ENCODE measurements around the gene PRPF40B.
A peak's percentile ranks its signal among the peaks of the same experiment; 100 is the strongest.

Gene PRPF40B

DNA sequence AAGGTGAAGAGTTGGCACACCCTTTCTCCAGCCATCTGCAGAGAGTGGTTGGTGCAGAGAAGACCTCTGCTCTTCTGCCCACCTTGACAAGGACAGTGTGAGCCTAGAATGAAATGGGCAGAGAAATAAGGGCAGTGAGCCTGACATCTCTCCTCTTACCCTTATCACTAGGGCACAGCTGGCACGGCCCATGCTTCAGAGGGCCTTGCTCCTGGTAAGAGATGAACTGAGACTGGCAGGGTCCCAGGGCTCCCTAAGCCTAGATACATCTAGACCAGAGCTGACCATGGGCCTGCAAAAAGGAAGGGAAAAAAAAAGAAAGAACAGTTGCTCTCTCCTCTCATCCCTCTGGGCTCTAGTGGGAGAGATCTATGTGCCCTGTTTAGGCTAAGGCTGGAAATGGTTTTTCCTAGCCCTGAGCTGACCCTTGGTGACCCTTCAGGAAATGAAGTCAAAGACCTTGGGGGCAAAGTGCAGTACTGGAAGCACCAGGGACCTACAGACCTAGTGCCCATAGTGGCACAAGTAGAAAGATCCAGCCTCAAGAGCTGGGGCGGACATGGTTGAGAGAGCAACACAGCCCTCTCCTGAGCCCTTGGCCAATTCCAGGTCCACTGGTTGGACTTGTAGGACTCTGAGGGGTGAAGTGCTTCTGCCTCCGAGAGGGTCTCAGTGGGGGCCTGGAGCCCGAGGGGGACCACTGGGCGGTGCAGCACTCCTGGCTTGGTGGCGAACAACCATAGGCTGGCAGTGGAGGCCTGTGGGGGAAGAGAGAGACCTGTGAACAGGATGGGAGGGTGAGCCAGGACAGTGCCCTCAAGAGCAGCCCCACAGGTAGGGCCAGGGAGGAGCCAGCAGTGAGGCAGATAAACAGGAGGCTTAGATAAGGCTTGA lies 22.0 kb downstream of the PRPF40B start:
- ATAC-seq (replicated peaks; ENCODE audit: extremely low read depth, poor library complexity, severe bottlenecking) (no peak), DNase-seq (ENCODE audit: low spot score in 2 of 2) (no peak)
- H3K36me3 Mint-ChIP-seq (ENCODE audit: insufficient read depth): peaks cover 18% of the 10 kb centered on the region
- H3K9me3 Mint-ChIP-seq: no peaks in the 10 kb centered on the region
- no peak overlapping the region for H3K4me3 Mint-ChIP-seq
- peak overlapping the region; percentile 84 for H3K27ac Mint-ChIP-seq (ENCODE audit: low read depth)
- H3K4me1 Mint-ChIP-seq: peaks cover 35% of the 10 kb centered on the region
- H3K27me3 Mint-ChIP-seq: no peaks in the 10 kb centered on the region

DNA sequence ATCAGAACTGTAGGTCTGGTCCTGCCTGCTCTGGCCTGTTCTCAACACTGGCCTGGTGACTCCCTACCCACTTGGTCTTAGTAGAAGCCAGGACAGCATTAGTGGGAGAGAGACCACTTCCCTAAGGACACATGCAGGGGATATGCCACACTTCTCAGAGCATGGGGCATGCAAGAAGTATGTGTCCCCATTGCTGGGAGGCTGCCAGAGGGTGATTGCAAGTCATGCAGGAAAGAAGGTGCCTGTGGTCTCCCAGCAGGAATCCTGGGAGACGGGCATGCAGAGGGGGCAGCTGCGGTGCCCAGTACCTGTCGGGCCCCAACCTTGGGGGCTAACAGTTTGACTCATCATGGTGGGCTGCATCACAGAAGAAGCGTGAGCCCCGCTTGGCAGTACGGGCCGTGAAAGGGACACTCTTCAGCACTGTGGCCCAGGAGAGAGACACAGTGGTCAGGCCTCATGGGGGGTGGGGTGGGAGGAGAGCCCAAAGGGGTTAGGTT lies 23.0 kb downstream of the PRPF40B start:
- Mint-ChIP-seq H3K4me3 (no peak overlapping the region), H3K4me1 (peaks cover 35% of the 10 kb centered on the region), H3K27me3 (no peaks in the 10 kb centered on the region), H3K27ac (ENCODE audit: low read depth) (peak overlapping the region; percentile 84), H3K36me3 (ENCODE audit: insufficient read depth) (peaks cover 21% of the 10 kb centered on the region), H3K9me3 (no peaks in the 10 kb centered on the region)
- DNase-seq (ENCODE audit: low spot score in 2 of 2) (no peak), ATAC-seq (replicated peaks; ENCODE audit: extremely low read depth, poor library complexity, severe bottlenecking) (no peak)

DNA sequence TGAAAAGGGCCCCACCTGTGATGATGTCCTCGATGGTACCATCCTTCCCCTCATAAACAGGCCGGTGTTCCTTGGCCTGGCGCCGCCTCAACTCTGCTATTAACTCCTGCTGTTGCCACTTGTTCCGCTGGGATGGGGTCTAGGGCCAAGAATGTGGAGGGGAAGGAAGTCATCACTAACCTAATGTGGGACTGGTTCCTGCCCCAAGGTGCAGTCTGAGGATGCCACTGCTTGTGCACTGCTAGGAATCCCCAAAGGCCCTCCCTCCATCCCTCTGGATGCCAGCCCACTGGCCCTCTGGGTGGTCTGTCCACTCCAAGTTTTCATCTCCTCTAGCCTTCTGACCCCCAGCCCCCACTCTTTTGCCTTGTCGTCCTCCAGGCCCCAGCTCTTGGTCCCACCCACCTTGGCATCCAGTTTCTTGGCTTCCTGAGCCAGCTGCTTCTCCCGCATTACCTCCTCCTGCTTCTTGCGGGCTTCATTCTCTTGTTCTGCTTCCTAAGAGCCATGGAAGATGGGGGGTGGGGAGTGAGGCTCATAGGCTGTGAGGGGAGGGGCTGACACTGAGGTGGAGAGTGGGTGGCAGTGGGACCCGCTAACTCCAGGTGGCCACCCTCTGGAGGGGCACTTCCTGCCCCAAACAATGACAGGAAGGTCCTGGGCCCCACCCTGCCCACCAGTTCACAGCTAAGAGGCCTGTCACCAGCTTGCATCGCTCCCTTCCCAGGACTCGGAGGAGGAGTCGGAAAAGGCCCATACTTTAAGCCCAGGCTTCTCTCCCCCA lies 23.7 kb downstream of the PRPF40B start:
- Mint-ChIP-seq H3K27me3 (no peaks in the 10 kb centered on the region), H3K36me3 (ENCODE audit: insufficient read depth) (peaks cover 21% of the 10 kb centered on the region), H3K9me3 (no peaks in the 10 kb centered on the region), H3K27ac (ENCODE audit: low read depth) (peak overlapping the region; percentile 29), H3K4me1 (peaks cover 35% of the 10 kb centered on the region), H3K4me3 (no peak overlapping the region)
- no peak for ATAC-seq (replicated peaks; ENCODE audit: extremely low read depth, poor library complexity, severe bottlenecking)
- no peak for DNase-seq (ENCODE audit: low spot score in 2 of 2)

DNA sequence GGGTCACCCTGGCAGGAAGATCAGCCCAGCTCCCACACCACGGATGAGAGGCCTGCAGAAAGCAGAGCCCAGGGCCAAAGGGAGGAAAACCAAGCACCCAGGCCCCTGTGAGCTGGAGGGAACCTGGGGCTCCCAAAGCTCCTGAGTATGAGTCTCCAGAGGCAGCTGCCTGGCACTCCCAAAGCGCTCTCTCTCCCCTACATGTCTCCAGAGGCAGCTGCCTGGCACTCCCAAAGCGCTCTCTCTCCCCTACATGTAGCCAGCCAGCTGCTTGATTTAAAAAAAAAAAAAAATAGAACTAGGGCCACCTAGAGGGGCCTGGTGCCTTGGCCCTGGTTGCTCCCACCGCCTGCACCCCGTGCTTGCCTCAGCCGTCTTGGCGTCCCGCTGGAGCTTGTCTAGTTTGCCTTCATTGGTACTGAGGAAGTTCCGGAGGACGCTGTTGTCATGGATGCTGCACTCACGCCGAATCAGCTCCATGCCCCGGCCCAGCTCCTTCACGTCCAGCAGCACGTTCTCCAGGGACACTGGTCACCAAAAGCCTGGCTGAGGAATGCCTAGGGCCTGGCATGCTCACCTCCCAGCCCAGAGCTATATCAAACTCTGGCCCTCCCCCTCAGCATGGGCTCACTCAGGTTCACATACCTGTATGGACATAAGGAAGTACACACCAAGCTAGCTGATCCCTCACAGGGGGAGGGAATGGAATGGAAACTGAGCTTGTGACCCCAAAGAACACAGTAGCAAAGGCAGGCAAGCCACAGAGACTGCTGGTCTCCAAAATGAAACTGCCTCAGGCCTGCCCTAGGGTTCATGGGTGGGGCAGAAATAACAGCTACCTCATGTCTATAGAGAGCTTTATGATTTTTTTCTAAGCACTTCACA lies 24.7 kb downstream of the PRPF40B start:
- H3K27me3 Mint-ChIP-seq: no peaks in the 10 kb centered on the region

DNA sequence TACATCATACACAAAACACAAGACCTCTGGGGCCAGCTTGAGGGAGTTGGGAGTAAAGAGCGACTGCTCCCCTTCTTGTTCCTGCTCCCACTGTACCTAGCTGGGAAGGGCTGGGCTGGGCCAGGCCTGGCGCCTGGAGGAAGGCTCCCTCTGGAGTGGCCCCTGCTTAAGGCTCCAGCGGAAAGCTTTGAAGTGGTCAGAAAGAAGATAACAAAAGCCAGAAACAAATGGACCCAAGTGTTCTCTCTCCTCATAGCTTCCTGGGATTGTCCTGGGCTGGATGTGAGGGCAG lies 25.3 kb downstream of the PRPF40B start:
- Mint-ChIP-seq H3K36me3 (ENCODE audit: insufficient read depth) (peaks cover 24% of the 10 kb centered on the region), H3K4me3 (no peak overlapping the region), H3K27ac (ENCODE audit: low read depth) (peak overlapping the region; percentile 85), H3K4me1 (peaks cover 35% of the 10 kb centered on the region), H3K27me3 (no peaks in the 10 kb centered on the region), H3K9me3 (no peaks in the 10 kb centered on the region)
- ATAC-seq (replicated peaks; ENCODE audit: extremely low read depth, poor library complexity, severe bottlenecking): no peak
- DNase-seq (ENCODE audit: low spot score in 2 of 2): no peak

More for the DNA sequence above, 24.7 kb downstream of the PRPF40B start:
- H3K27ac Mint-ChIP-seq (ENCODE audit: low read depth): peak overlapping the region; percentile 85
- H3K9me3 Mint-ChIP-seq: no peaks in the 10 kb centered on the region
- DNase-seq (ENCODE audit: low spot score in 2 of 2) (no peak), ATAC-seq (replicated peaks; ENCODE audit: extremely low read depth, poor library complexity, severe bottlenecking) (no peak)
- H3K4me3 Mint-ChIP-seq: no peak overlapping the region
- peaks cover 35% of the 10 kb centered on the region for H3K4me1 Mint-ChIP-seq
- H3K36me3 Mint-ChIP-seq (ENCODE audit: insufficient read depth): peaks cover 24% of the 10 kb centered on the region

DNA sequence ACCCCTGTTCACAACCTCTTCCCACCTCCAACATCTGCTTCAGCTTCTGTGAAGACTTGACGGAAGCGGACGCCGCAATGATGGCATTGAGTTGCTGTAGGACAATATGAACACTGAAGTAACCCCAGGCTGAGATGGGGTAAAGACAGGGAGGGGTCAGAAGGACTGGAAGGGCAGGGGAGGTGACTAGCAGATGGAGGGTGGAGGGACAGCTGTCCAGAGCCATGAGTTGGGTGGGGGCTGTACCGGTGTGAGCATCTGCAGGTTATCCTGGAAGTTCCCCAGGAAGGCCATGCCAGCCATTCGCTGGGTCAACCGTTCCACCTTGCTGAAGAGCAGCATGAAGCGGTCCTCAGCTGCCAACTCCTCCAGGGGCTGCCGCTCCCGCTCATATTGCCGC lies 26.1 kb downstream of the PRPF40B start:
- Mint-ChIP-seq H3K27ac (ENCODE audit: low read depth) (peak overlapping the region; percentile 85), H3K4me3 (no peak overlapping the region)
- ATAC-seq (replicated peaks; ENCODE audit: extremely low read depth, poor library complexity, severe bottlenecking): no peak

DNA sequence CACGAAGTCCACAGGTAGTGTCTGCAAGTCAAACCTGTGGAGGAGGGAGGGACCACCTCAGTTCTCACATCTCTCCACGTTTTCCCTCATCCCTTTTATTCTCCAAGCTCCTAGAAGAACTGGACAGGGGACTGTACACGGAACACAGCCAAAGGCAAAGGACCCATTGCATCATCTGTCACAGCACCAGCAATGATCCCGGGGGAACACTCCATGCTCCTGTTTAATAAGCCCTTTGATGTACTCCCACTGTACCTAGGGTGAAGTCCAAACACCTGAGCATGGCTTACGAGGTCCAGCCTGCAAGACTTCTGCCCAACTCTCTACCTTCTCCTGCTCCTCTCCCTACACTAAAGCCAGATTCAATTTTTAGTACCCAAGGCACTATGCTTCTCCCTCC lies 26.5 kb downstream of the PRPF40B start:
- no peak overlapping the region for H3K27ac Mint-ChIP-seq (ENCODE audit: low read depth)
- no peaks in the 10 kb centered on the region for H3K27me3 Mint-ChIP-seq
- H3K36me3 Mint-ChIP-seq (ENCODE audit: insufficient read depth): peaks cover 24% of the 10 kb centered on the region
- H3K4me1 Mint-ChIP-seq: peaks cover 29% of the 10 kb centered on the region
- H3K9me3 Mint-ChIP-seq: no peaks in the 10 kb centered on the region
- no peak for ATAC-seq (replicated peaks; ENCODE audit: extremely low read depth, poor library complexity, severe bottlenecking)
- no peak for DNase-seq (ENCODE audit: low spot score in 2 of 2)
- no peak overlapping the region for H3K4me3 Mint-ChIP-seq

More for the DNA sequence above, 26.1 kb downstream of the PRPF40B start:
- no peaks in the 10 kb centered on the region for H3K27me3 Mint-ChIP-seq
- H3K9me3 Mint-ChIP-seq: no peaks in the 10 kb centered on the region
- H3K36me3 Mint-ChIP-seq (ENCODE audit: insufficient read depth): peaks cover 24% of the 10 kb centered on the region
- peaks cover 34% of the 10 kb centered on the region for H3K4me1 Mint-ChIP-seq
- DNase-seq (ENCODE audit: low spot score in 2 of 2): no peak

DNA sequence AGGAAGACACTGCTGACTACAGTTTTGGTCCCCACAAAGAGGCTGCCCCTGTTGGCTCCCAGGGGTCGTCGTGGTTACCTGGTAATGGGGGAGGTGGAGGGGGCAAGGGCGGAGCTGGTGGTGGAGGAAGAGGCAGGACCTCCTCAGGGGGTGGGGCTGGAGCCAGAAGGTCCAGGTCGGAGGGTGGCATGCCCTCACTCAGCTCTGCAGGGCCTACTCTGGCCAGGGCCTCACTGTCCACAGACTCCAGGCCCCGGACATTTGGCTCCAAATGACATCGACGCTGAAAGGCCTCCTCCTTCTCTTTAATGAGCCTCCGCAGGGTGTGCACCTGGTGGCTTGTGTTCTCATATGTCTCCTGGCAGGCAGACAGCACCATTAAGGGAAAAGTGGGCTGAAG lies 28.5 kb downstream of the PRPF40B start:
- no peak overlapping the region for H3K4me3 Mint-ChIP-seq
- no peak for ATAC-seq (replicated peaks; ENCODE audit: extremely low read depth, poor library complexity, severe bottlenecking)
- H3K27me3 Mint-ChIP-seq: no peaks in the 10 kb centered on the region
- H3K9me3 Mint-ChIP-seq: no peaks in the 10 kb centered on the region
- peaks cover 26% of the 10 kb centered on the region for H3K4me1 Mint-ChIP-seq
- H3K27ac Mint-ChIP-seq (ENCODE audit: low read depth): no peak overlapping the region
- H3K36me3 Mint-ChIP-seq (ENCODE audit: insufficient read depth): peaks cover 21% of the 10 kb centered on the region
- DNase-seq (ENCODE audit: low spot score in 2 of 2): no peak

DNA sequence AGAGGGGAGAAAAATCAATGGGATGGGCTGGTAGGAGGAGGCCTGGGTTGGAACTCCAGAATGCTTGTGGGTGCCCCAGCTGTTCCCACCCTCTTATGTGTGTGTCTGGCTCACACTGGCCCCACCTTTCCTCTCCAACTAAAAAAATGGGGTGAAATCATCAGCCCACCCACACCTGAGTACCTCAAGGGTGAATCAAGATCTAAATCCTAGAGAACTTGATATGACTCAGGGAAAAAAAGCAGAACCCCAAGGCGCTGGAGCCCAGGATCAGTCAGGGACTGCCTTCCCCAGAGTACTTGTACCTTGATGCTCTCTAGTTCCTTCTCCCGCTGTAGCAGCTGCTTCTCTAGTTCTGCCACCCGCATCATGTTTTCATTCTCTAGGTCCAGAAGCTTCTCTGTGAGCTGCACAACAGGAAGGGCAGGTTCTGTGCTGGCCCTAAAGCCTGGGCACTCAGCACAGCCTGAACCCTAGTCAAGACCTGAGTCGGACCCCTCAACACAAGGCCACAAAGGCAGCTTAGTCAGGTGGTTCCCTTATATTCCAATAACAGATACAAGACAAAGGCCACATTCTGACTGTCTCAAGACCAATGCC lies 29.7 kb downstream of the PRPF40B start:
- peaks cover 29% of the 10 kb centered on the region for H3K4me1 Mint-ChIP-seq
- H3K36me3 Mint-ChIP-seq (ENCODE audit: insufficient read depth): peaks cover 19% of the 10 kb centered on the region
- peak overlapping the region; percentile 70 for H3K27ac Mint-ChIP-seq (ENCODE audit: low read depth)
- ATAC-seq (replicated peaks; ENCODE audit: extremely low read depth, poor library complexity, severe bottlenecking) (no peak), DNase-seq (ENCODE audit: low spot score in 2 of 2) (no peak)
- H3K4me3 Mint-ChIP-seq: no peak overlapping the region
- H3K27me3 Mint-ChIP-seq: no peaks in the 10 kb centered on the region
- no peaks in the 10 kb centered on the region for H3K9me3 Mint-ChIP-seq

DNA sequence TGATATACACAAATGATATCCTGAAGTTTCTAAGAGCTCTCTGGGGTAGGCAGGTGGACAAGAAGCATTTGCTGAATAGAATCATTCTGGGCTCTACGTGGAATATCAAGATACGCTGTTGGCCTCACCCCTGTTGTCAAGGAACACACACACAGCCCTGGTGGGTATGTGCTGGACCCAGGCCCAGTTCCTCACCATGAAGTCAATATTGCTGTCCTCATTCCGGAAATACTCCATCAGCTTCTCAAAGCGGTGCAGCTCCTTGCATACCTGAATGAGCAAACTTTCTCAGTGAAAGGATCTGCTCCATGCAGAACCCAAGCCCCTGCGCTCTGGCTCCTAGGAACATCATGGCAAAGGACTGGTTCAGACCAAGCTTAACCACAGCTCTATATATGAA lies 31.4 kb downstream of the PRPF40B start:
- Mint-ChIP-seq H3K27me3 (no peaks in the 10 kb centered on the region), H3K27ac (ENCODE audit: low read depth) (peak overlapping the region; percentile 70), H3K36me3 (ENCODE audit: insufficient read depth) (peaks cover 15% of the 10 kb centered on the region), H3K9me3 (no peaks in the 10 kb centered on the region), H3K4me1 (peaks cover 18% of the 10 kb centered on the region), H3K4me3 (no peak overlapping the region)
- no peak for DNase-seq (ENCODE audit: low spot score in 2 of 2)
- no peak for ATAC-seq (replicated peaks; ENCODE audit: extremely low read depth, poor library complexity, severe bottlenecking)

DNA sequence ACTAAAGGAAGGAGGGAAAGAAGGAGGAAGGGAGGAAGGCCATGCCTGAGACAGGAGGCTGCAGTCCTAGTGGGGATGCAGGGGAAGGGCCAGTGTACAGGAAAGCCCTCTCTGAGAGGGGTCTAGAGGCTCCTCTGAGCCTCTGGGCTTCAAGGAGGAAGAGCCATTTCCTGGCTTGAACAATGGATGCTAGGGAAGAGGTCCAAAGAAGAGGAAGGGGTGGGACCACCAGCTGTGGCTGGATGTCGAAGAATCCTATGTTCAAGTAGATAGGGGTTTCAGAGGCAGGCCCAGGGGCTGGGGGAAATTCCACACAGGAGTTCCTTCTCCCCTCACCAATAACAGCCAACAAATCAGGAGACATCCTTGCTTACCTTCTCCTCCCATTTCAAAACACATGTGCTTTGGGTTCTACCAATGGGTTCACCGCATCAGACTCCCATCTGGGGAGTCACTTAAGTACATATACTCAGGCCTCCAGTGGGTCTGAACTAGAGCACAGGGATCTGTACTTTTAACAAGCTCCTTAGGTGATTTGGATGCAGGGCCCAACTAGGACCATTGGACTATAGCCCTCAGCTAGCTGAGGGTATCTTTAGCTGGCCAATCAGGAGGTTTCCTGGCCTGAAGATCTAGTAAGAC lies 32.4 kb downstream of the PRPF40B start:
- Mint-ChIP-seq H3K4me3 (no peak overlapping the region), H3K4me1 (peaks cover 23% of the 10 kb centered on the region), H3K27ac (ENCODE audit: low read depth) (peak overlapping the region; percentile 69), H3K9me3 (no peaks in the 10 kb centered on the region), H3K27me3 (no peaks in the 10 kb centered on the region), H3K36me3 (ENCODE audit: insufficient read depth) (peaks cover 11% of the 10 kb centered on the region)
- ATAC-seq (replicated peaks; ENCODE audit: extremely low read depth, poor library complexity, severe bottlenecking): no peak
- no peak for DNase-seq (ENCODE audit: low spot score in 2 of 2)

Data from central memory CD8-positive, alpha-beta T cell (primary cell).